IMR-90 (cell line): ENCODE results near the gene BRWD1. TPM values are rescaled to one million over a fixed set of nuclear protein-coding genes. Genes with fewer than 3 reads are reported as not detected.

ENCODE experiments used
- ATAC-seq: fragments of 200-7000 bp; cut with Tn5 transposase; 2 replicates; pipeline ENCODE4 v1.9.1; 2020; ENCODE audit warnings: low read depth, mild to moderate bottlenecking, moderate library complexity
- BruUV-seq: library from RNA; stranded (reverse); fragments of 400-500 nt; replicated peaks from 2 replicates; lab custom pipeline; 2021; lab: Mats Ljungman, UMichigan
- CTCF ChIA-PET: fragments of 300-600 bp; formaldehyde crosslinking; extraction: SDS; loops from one replicate; lab custom pipeline; 2021; ENCODE audit warnings: antibody characterized with exemption; lab: Yijun Ruan, JAX
- POLR2A ChIA-PET: fragments of 300-600 bp; sonication (Branson Sonifier 250); formaldehyde crosslinking; loops from one replicate; lab custom pipeline; 2022; ENCODE audit warnings: antibody characterized with exemption; ENCODE audit not compliant: unreplicated experiment; lab: Charles Lee
- DNase-seq: peaks from one replicate; pipeline ENCODE4 v3.0.0; 2013
- H2AFZ ChIP-seq: replicated peaks from 2 replicates; pipeline ENCODE3; 2013; ENCODE audit warnings: low read length, mild to moderate bottlenecking; ENCODE audit not compliant: poor library complexity
- H2AK5ac ChIP-seq: 2 replicates; pipeline ENCODE4 v1.6.1; 2013; ENCODE audit warnings: low read depth, low read length, inconsistent platforms
- H2AK9ac ChIP-seq: replicated peaks from 2 replicates; pipeline ENCODE3; 2013; ENCODE audit warnings: mild to moderate bottlenecking, low read depth, low read length, moderate library complexity; ENCODE audit not compliant: poor library complexity
- H2BK120ac ChIP-seq: 2 replicates; pipeline ENCODE4 v1.6.1; 2013; ENCODE audit warnings: low read depth, low read length, inconsistent platforms
- H2BK15ac ChIP-seq: 3 replicates; pipeline ENCODE4 v1.6.1; 2013; ENCODE audit warnings: low read depth, low read length, inconsistent platforms
- H2BK20ac ChIP-seq: 2 replicates; pipeline ENCODE4 v1.6.1; 2013; ENCODE audit warnings: low read depth, mild to moderate bottlenecking, inconsistent platforms, low read length, moderate library complexity
- H2BK5ac ChIP-seq: 2 replicates; pipeline ENCODE4 v1.6.1; 2013; ENCODE audit warnings: mild to moderate bottlenecking, low read depth, low read length, inconsistent platforms; ENCODE audit not compliant: poor library complexity, severe bottlenecking
- H3K14ac ChIP-seq: replicated peaks from 2 replicates; pipeline ENCODE4 v1.6.1; 2013; ENCODE audit warnings: low read depth, low read length, inconsistent platforms
- H3K18ac ChIP-seq: 2 replicates; pipeline ENCODE4 v1.6.1; 2013; ENCODE audit warnings: low read depth, low read length, control low read depth
- H3K23ac ChIP-seq: 2 replicates; pipeline ENCODE4 v1.6.1; 2013; ENCODE audit warnings: low read depth, low read length, inconsistent platforms
- H3K27ac ChIP-seq: 2 replicates; pipeline ENCODE4 v1.5.1; 2013; ENCODE audit warnings: mild to moderate bottlenecking, control low read depth, low read length; ENCODE audit not compliant: insufficient read depth
- H3K27me3 ChIP-seq: 2 replicates; pipeline ENCODE4 v1.6.1; 2013; ENCODE audit warnings: low read length; ENCODE audit not compliant: control insufficient read depth, insufficient read depth
- H3K36me3 ChIP-seq: 2 replicates; pipeline ENCODE4 v1.6.1; 2013; ENCODE audit warnings: low read length, mixed read lengths; ENCODE audit not compliant: control insufficient read depth, insufficient read depth
- H3K4ac ChIP-seq: 2 replicates; pipeline ENCODE4 v1.6.1; 2013; ENCODE audit warnings: low read depth, low read length, inconsistent platforms
- H3K4me1 ChIP-seq: 2 replicates; pipeline ENCODE4 v1.6.1; 2013; ENCODE audit warnings: low read length, mixed read lengths; ENCODE audit not compliant: control insufficient read depth, insufficient read depth
- H3K4me2 ChIP-seq: 2 replicates; pipeline ENCODE4 v1.6.1; 2013; ENCODE audit warnings: low read depth, mild to moderate bottlenecking, control low read depth, low read length, moderate library complexity
- H3K4me3 ChIP-seq: 2 replicates; pipeline ENCODE4 v1.5.1; 2013; ENCODE audit warnings: low read depth, mild to moderate bottlenecking, control low read depth, low read length, moderate library complexity; ENCODE audit not compliant: insufficient read depth
- H3K56ac ChIP-seq: 2 replicates; pipeline ENCODE4 v1.6.1; 2013; ENCODE audit warnings: low read length, inconsistent platforms; ENCODE audit not compliant: insufficient read depth; ENCODE audit errors: extremely low read depth
- H3K79me1 ChIP-seq, 2 experiments: 2 replicates each; pipeline ENCODE4 v1.6.1; 2013; ENCODE audit warnings: low read length in 2 of 2, inconsistent platforms in 1 of 2, low read depth in 1 of 2
- H3K9ac ChIP-seq: 2 replicates; pipeline ENCODE4 v1.6.1; 2013; ENCODE audit warnings: low read depth, low read length, control low read depth
- H3K9me1 ChIP-seq: 2 replicates; pipeline ENCODE4 v1.6.1; 2013; ENCODE audit warnings: low read length, inconsistent platforms; ENCODE audit not compliant: insufficient read depth
- H3K9me3 ChIP-seq: 2 replicates; pipeline ENCODE4 v1.6.1; 2013; ENCODE audit warnings: low read length; ENCODE audit not compliant: control insufficient read depth, insufficient read depth
- H4K20me1 ChIP-seq: 2 replicates; pipeline ENCODE4 v1.6.1; 2013; ENCODE audit warnings: low read length, inconsistent platforms; ENCODE audit not compliant: insufficient read depth
- H4K5ac ChIP-seq: 2 replicates; pipeline ENCODE4 v1.6.1; 2013; ENCODE audit warnings: mild to moderate bottlenecking, low read depth, low read length, control low read depth
- H4K8ac ChIP-seq, 2 experiments: 2 replicates each; pipeline ENCODE4 v1.6.1; 2013; ENCODE audit warnings: low read depth in 2 of 2, low read length in 2 of 2, control low read depth in 1 of 2, inconsistent platforms in 1 of 2
- H4K91ac ChIP-seq: 2 replicates; pipeline ENCODE4 v1.6.1; 2013; ENCODE audit warnings: low read depth, low read length, inconsistent platforms; ENCODE audit not compliant: insufficient read depth
- BHLHE40 ChIP-seq: fragments of 150-350 bp; IDR thresholded peaks from 2 replicates; pipeline ENCODE4 v1.6.1; 2016; ENCODE audit warnings: mild to moderate bottlenecking, low read depth, low read length
- MAFK ChIP-seq: IDR thresholded peaks from 2 replicates; pipeline ENCODE4 v1.6.1; 2012; ENCODE audit warnings: low read depth, low read length, improper control_type of control experiment
- MAZ ChIP-seq: IDR thresholded peaks from 2 replicates; pipeline ENCODE4 v1.6.1; 2012; ENCODE audit warnings: low read depth, mild to moderate bottlenecking, low read length, improper control_type of control experiment, moderate library complexity, borderline replicate concordance
- RFX5 ChIP-seq: IDR thresholded peaks from 2 replicates; pipeline ENCODE4 v1.8.0; 2012; ENCODE audit warnings: low read depth, mild to moderate bottlenecking, low read length, moderate library complexity
- USF2 ChIP-seq: fragments of 150-350 bp; IDR thresholded peaks from 2 replicates; pipeline ENCODE4 v1.6.1; 2017; ENCODE audit warnings: mild to moderate bottlenecking, antibody characterized with exemption, low read length, low read depth
- WGBS, 2 experiments: methylation state at CpG; one replicate each; pipeline versions ENCODE4 v1.1.5 to v1.1.7; 2013; ENCODE audit warnings: missing lambda C conversion rate in 2 of 2; ENCODE audit not compliant: insufficient read length in 1 of 2; ENCODE audit errors: extremely low coverage in 2 of 2; 5-methylcytosine and 5-hydroxymethylcytosine counted together
- dilution Hi-C: fragments of 300-500 bp; cut with HindIII; formaldehyde crosslinking; loops from one replicate; pipeline ENCODE4 v1.14.3; 2018; ENCODE audit warnings: low sequenced_read_pairs; ENCODE audit not compliant: unreplicated experiment
- in situ Hi-C: fragments of 300-500 bp; cut with MboI; formaldehyde crosslinking; loops from 3 replicates; pipeline ENCODE4 v1.14.3; 2019; ENCODE audit warnings: low sequenced_read_pairs, inconsistent platforms, mixed read lengths
- intact Hi-C: fragments of 100-400 bp; cut with micrococcal nuclease; formaldehyde crosslinking; loops from 2 replicates; pipeline ENCODE4 v1.10.0; 2022
- polyA plus RNA-seq, 3 experiments: library from polyadenylated mRNA; depleted of rRNA; stranded (reverse); fragments of >200 nt; gene quantifications; 2 replicates each; pipeline ENCODE4 v1.2.3, GENCODE V29; 2012; ENCODE audit warnings: low replicate concordance in 1 of 3
- total RNA-seq: library from RNA; depleted of rRNA; stranded (reverse); fragments of >200 nt; gene quantifications from 2 replicates; pipeline ENCODE4 v1.2.3, GENCODE V29; 2012

BRWD1 gene
- total and polyA plus RNA-seq, 2 of the 4 experiments (the other 2 are of a cell fraction): 6.7 to 28.7 TPM

GRCh38 chr21:39313042-39313570 lies 326 bp downstream of the BRWD1 start:
- 0 out of 2 replicates have a peak overlapping the region, but pooled peaks have one; percentile 37 for H4K5ac ChIP-seq
- no peak overlapping the region for H3K4ac ChIP-seq
- H3K4me1 ChIP-seq: peaks cover 2% of the 10 kb centered on the region; the same call in 1 of the 2 replicates
- peaks cover 11% of the 10 kb centered on the region for H3K36me3 ChIP-seq
- TF ChIP-seq USF2 (no peak), BHLHE40 (no peak), MAFK (no peak), RFX5 (no peak), MAZ (no peak)
- H3K27me3 ChIP-seq: no peaks in the 10 kb centered on the region
- H4K8ac ChIP-seq: no peak overlapping the region; a peak in 2 of 4 replicates
- H4K91ac ChIP-seq: no peak overlapping the region; the same call in 1 of the 2 replicates
- ATAC-seq: peak; percentile 2
- H2BK120ac ChIP-seq: no peak overlapping the region
- CTCF ChIA-PET: no interaction called here
- intact Hi-C loops (loop anchor here (2.0 kb wide), 1 partner anchor 128 kb away; no protein-coding TSS in a partner anchor), in situ Hi-C loops (no loop called here), dilution Hi-C loops (no loop called here)
- peak overlapping the region; percentile 78 for H3K9ac ChIP-seq
- BruUV-seq: no TSS peak
- no peak overlapping the region for H3K4me2 ChIP-seq
- no peak for DNase-seq
- H3K56ac ChIP-seq: no peak overlapping the region
- no peak overlapping the region for H3K14ac ChIP-seq
- no peak overlapping the region for H2AK5ac ChIP-seq
- H2BK15ac ChIP-seq: no peak overlapping the region
- peak overlapping the region; percentile 49 for H3K4me3 ChIP-seq
- H2AFZ ChIP-seq: peak overlapping the region; percentile 97
- H3K9me1 ChIP-seq: peaks cover 5% of the 10 kb centered on the region; the same call in 1 of the 2 replicates
- peak overlapping the region; percentile 75 for H2AK9ac ChIP-seq
- H3K23ac ChIP-seq: no peak overlapping the region
- H4K20me1 ChIP-seq: peaks cover 22% of the 10 kb centered on the region; the same call in 1 of the 2 replicates
- peaks cover 17 to 30% of the 10 kb centered on the region in 2 experiments for H3K79me1 ChIP-seq
- H2BK5ac ChIP-seq: peak overlapping the region; percentile 90
- WGBS, 2 experiments: 1% methylated on average over 21 of the region's 71 CpGs; no CpG with 5 or more reads in 1 of the 2 experiments
- H3K27ac ChIP-seq: peak overlapping the region; percentile 93
- H3K18ac ChIP-seq: no peak overlapping the region; the same call in 1 of the 2 replicates
- no peak overlapping the region for H2BK20ac ChIP-seq
- POLR2A ChIA-PET: interaction anchor here (0.7 kb wide), 1 partner anchor 14 kb away, joined by 12 read pairs; no protein-coding TSS in a partner anchor
- H3K9me3 ChIP-seq: no peaks in the 10 kb centered on the region
